ENCODE results near the gene ADSL. TPM values are rescaled to one million over a fixed set of nuclear protein-coding genes. Genes with fewer than 3 reads are reported as not detected.

Gene ADSL
- total and polyA plus RNA-seq, 8 donors: 18.9 to 35.7 (median 25.1) TPM

DNA sequence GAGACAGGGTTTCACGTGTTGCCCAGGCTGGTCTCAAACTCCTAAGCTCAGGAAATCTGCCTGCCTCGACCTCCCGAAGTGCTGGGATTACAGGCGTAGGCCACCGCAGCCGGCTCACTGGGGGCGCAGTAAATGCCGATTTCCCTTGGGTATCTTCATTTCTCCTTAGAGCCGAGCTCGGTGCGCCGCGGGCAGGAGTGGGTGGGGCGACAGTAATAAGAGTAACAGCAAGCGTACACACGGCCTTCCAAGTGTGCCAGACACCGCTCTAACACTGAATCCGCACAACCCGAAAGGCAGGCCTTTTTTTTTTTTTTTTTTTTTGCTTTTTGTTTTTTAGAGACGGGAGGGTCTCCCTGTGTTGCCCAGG is 500 bp upstream of the ADSL start:
- Histone ChIP-seq H3K36me3 (peaks cover 0 to 10% (median 0%) of the 10 kb centered on the region in 3 donors), H3K27ac (peak overlapping the region; percentile 50 to 81 (median 64)), H3K9me3 (no peaks in the 10 kb centered on the region), H3K27me3 (no peaks in the 10 kb centered on the region), H3K4me1 (peaks cover 0 to 21% (median 10%) of the 10 kb centered on the region in 3 donors), H3K4me3 (peak overlapping the region; percentile 51 to 91 (median 63))
- ATAC-seq (peak; percentile 22 to 48 (median 33)), FAIRE-seq (no peak), DNase-seq (peak in 5 of 6 donors; percentile 13 to 69 (median 42))
- intact Hi-C loops (cut with DNase I): no loop called here
- TF ChIP-seq, protein P1, sequence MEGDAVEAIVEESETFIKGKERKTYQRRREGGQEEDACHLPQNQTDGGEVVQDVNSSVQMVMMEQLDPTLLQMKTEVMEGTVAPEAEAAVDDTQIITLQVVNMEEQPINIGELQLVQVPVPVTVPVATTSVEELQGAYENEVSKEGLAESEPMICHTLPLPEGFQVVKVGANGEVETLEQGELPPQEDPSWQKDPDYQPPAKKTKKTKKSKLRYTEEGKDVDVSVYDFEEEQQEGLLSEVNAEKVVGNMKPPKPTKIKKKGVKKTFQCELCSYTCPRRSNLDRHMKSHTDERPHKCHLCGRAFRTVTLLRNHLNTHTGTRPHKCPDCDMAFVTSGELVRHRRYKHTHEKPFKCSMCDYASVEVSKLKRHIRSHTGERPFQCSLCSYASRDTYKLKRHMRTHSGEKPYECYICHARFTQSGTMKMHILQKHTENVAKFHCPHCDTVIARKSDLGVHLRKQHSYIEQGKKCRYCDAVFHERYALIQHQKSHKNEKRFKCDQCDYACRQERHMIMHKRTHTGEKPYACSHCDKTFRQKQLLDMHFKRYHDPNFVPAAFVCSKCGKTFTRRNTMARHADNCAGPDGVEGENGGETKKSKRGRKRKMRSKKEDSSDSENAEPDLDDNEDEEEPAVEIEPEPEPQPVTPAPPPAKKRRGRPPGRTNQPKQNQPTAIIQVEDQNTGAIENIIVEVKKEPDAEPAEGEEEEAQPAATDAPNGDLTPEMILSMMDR (IDR thresholded peaks at IDR 0.05): no peak
- WGBS, 2 donors: 0 to 1% methylated on average over 19 to 20 of the region's 20 CpGs

DNA sequence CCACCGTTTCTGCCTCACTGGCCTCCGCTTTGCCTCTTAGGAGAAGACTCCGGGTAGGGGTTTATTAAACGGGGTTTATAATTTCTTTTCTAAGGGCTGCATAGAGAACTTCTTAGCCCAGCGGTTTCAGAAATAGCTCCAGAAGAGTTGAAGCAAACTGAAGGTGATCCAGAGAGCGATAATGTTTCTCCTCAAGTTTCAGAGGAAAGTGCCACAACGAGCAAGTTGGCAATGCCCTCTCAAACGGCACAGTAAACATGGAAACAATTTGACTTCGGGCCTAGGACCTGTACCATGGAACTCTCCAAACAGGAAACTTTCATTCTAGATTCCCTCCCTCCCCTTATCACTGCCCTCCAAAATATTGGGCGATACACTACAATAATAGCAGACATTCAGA is 1.0 kb downstream of the ADSL start:
- Histone ChIP-seq H3K9me3 (no peaks in the 10 kb centered on the region), H3K27ac (peak overlapping the region in 2 of 4 donors; percentile 70 to 81), H3K4me3 (peak overlapping the region; percentile 51 to 91 (median 63)), H3K27me3 (no peaks in the 10 kb centered on the region), H3K36me3 (peaks cover 0 to 14% (median 0%) of the 10 kb centered on the region in 3 donors), H3K4me1 (peaks cover 0 to 21% (median 10%) of the 10 kb centered on the region in 3 donors)
- DNase-seq: no peak
- intact Hi-C loops (cut with DNase I): no loop called here
- no peak for FAIRE-seq
- no peak for ATAC-seq
- WGBS, 2 donors: 10 to 11% methylated on average over 10 of the region's 10 CpGs
- TF ChIP-seq, protein P1 (IDR thresholded peaks at IDR 0.05): no peak

DNA sequence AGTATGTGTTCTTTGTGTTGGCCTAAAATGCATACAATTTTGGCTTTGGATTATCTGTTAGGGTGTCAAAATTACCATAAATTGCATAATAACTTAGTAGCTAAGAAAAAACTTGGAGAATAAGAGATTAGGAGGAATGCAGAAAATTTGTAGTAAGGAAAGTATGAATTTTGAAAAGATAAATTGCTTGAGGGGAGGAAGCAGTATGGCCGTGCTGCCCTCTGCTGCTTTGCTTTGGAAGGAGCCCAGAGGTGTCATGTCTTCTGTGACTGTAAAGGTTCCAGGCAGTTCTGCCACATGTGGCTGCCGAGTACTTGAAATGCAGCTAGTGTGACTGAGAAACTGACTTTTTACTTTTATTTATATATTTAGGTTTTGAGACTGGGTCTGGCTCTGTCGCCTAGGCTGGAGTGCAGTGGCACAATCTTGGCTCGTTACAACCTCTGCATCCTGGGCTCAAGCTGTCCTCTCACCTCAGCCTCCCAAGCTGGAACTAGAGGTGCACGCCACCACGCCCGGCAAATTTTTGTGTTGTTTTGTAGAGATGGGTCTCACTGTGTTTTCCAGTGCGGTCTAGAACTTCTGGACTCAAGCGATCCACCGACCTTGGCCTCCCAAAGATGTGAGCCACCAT is 1.8 kb downstream of the ADSL start:
- ATAC-seq: peak in 3 of 4 donors; percentile 33 to 53 (median 46)
- H3K27me3 ChIP-seq: no peaks in the 10 kb centered on the region
- H3K27ac ChIP-seq: no peak overlapping the region
- intact Hi-C loops (cut with DNase I): no loop called here
- TF ChIP-seq, protein P1 (IDR thresholded peaks at IDR 0.05): peak; percentile 19 to 41 (median 36)
- FAIRE-seq: no peak
- peaks cover 0 to 14% (median 8%) of the 10 kb centered on the region in 3 donors for H3K36me3 ChIP-seq
- H3K9me3 ChIP-seq: no peaks in the 10 kb centered on the region
- peak overlapping the region in 1 of 4 donors; percentile 91 for H3K4me3 ChIP-seq
- peak in 4 of 6 donors; percentile 38 to 60 (median 43) for DNase-seq
- peaks cover 0 to 21% (median 10%) of the 10 kb centered on the region in 3 donors for H3K4me1 ChIP-seq
- WGBS, 2 donors: 54 to 65% methylated on average over 10 of the region's 10 CpGs

DNA sequence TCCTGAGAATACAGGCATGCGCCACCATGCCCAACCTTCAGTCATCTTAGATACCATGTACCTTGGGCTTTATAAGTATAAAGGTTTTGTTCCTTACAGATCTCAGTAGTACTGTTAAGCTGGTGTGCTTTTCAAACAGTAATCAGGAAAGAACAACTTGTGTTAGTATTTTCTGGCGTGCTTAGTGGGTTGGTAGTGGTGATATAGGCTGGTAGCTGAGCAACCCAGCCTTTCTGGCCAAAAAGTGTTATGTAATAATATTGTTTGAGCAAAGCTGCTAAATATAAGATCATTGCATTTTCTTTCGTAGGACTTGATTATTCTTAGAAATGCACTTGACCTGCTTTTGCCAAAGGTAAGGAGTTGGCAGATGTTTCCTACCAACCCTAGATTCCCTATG is 6.5 kb downstream of the ADSL start:
- intact Hi-C loops (cut with DNase I): no loop called here
- no peak for ATAC-seq

More for the DNA sequence above, 6.5 kb downstream of the ADSL start:
- Histone ChIP-seq H3K36me3 (peaks cover 0 to 32% (median 16%) of the 10 kb centered on the region in 3 donors), H3K27ac (no peak overlapping the region), H3K4me1 (peaks cover 0 to 10% (median 7%) of the 10 kb centered on the region in 3 donors), H3K4me3 (no peak overlapping the region), H3K27me3 (no peaks in the 10 kb centered on the region), H3K9me3 (no peaks in the 10 kb centered on the region)
- DNase-seq (no peak), FAIRE-seq (no peak)
- TF ChIP-seq, protein P1 (IDR thresholded peaks at IDR 0.05): no peak
- 72 to 77% methylated on average over 3 of the region's 3 CpGs for WGBS, 2 donors

Data from pancreas (tissue), 10 donors.